Bronchial epithelial cell (primary cell): ENCODE data around the gene CTSD. TPM values are rescaled to one million over a fixed set of nuclear protein-coding genes. Genes with fewer than 3 reads are reported as not detected.

Experiments
- DNase-seq: peaks from one replicate; pipeline ENCODE4 v3.0.0-alpha.2; 2010; ENCODE audit warnings: low read depth
- FAIRE-seq: peaks from 2 replicates; lab custom pipeline; 2011; peaks lifted over from hg19 to GRCh38; lab: Jason Lieb, UNC
- H3K27me3 ChIP-seq: 2 replicates; pipeline ENCODE4 v1.5.1; 2011; ENCODE audit warnings: low read length; ENCODE audit not compliant: control insufficient read depth, insufficient read depth
- H3K36me3 ChIP-seq: 2 replicates; pipeline ENCODE4 v1.5.1; 2011; ENCODE audit warnings: low read length; ENCODE audit not compliant: control insufficient read depth, insufficient read depth
- H3K4me3 ChIP-seq: 2 replicates; pipeline ENCODE4 v1.5.1; 2011; ENCODE audit warnings: mild to moderate bottlenecking, low read depth, low read length, control low read depth
- total RNA-seq: library from RNA; depleted of rRNA; stranded (reverse); fragments of >200 nt; gene quantifications from 2 replicates; pipeline ENCODE4 v1.2.1, GENCODE V29; 2014
- TF ChIP-seq, protein P1 (sequence below): IDR thresholded peaks from 2 replicates; pipeline ENCODE4 v1.5.1; 2011; ENCODE audit warnings: mild to moderate bottlenecking, moderate library complexity, low read length, control low read depth, inconsistent platforms; ENCODE audit not compliant: insufficient read depth, severe bottlenecking

CTSD gene
- total RNA-seq, 1 donor from 2014 or later = 214 TPM

DNA sequence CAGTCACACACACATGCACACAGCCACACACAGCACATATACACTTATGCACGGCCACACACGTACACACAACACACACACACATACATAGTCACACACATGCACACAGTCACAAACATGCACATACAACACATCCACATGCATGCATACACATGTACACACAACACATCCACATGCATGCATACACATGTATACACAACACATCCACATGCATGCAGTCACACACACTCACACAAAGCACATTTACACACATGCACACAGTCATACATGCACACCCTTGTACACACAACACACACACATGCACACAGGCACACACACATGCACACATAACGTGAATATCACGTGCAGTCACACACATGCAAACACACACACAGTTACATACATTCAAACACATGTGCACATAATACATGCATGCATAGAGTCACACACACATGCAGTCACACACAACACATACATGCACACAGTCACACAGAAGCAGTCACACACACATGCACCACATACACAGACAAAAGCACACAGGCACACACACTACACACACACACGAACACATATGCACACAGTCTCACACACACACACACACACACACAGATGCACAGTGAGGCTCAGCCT is 32.2 kb downstream of the CTSD start:
- DNase-seq (no peak), FAIRE-seq (no peak)
- Histone ChIP-seq H3K36me3 (no peaks in the 10 kb centered on the region), H3K4me3 (no peak overlapping the region), H3K27me3 (peaks cover 12% of the 10 kb centered on the region)
- TF ChIP-seq, protein P1, sequence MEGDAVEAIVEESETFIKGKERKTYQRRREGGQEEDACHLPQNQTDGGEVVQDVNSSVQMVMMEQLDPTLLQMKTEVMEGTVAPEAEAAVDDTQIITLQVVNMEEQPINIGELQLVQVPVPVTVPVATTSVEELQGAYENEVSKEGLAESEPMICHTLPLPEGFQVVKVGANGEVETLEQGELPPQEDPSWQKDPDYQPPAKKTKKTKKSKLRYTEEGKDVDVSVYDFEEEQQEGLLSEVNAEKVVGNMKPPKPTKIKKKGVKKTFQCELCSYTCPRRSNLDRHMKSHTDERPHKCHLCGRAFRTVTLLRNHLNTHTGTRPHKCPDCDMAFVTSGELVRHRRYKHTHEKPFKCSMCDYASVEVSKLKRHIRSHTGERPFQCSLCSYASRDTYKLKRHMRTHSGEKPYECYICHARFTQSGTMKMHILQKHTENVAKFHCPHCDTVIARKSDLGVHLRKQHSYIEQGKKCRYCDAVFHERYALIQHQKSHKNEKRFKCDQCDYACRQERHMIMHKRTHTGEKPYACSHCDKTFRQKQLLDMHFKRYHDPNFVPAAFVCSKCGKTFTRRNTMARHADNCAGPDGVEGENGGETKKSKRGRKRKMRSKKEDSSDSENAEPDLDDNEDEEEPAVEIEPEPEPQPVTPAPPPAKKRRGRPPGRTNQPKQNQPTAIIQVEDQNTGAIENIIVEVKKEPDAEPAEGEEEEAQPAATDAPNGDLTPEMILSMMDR = no peak

- no peaks in the 10 kb centered on the region for H3K36me3 ChIP-seq
- FAIRE-seq (no peak), DNase-seq (no peak)
- peaks cover 12% of the 10 kb centered on the region for H3K27me3 ChIP-seq
- TF ChIP-seq, protein P1 = no peak
- H3K4me3 ChIP-seq = no peak overlapping the region
Observed at GRCh38 chr11:1730059-1730629, 33.6 kb downstream of the CTSD start.

DNA sequence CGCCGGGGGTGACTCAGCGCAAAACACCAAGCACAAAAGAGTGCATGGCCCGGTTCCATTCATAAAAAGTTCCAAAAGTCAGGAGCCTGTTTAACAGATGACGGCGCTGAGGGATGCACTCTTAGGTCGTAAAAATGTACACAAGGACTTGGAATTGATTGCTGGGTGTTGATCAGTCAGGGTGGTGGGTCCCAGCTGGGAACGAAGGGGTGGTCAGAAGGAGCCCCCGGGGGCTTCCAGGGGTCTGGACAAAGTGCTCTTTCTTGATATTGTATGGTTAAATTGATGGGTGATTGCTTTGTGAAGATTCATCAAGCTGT is 34.1 kb downstream of the CTSD start:
- DNase-seq = no peak
- H3K27me3 ChIP-seq = peaks cover 12% of the 10 kb centered on the region
- TF ChIP-seq, protein P1 = no peak
- H3K36me3 ChIP-seq = no peaks in the 10 kb centered on the region
- H3K4me3 ChIP-seq = no peak overlapping the region
- FAIRE-seq = no peak

GRCh38 chr11:1728931-1729691 is 34.6 kb downstream of the CTSD start:
- peaks cover 12% of the 10 kb centered on the region for H3K27me3 ChIP-seq
- no peak for DNase-seq
- FAIRE-seq = no peak

DNA sequence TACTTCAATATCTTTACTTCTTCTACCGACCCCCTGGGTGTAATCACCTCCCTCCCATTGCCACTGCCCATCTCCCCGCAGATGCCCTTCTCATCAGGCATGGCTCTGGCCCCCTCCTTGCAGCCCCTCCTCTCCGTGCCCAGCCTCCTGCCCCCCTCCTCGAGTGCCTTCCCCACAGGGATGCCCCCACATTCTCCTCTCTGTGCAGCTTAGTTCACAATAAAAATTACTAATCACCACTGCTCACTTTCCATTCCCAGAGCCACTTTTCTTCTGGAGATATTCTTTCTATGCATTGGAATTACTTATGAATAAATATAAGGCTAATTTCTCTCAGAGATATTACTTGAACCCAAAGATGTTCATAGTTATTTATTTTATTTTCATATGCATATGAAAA is 35.4 kb downstream of the CTSD start:
- FAIRE-seq (no peak), DNase-seq (no peak)
- TF ChIP-seq, protein P1 = no peak
- H3K36me3 ChIP-seq = no peaks in the 10 kb centered on the region
- H3K4me3 ChIP-seq = no peak overlapping the region
- H3K27me3 ChIP-seq = peaks cover 5% of the 10 kb centered on the region

More at GRCh38 chr11:1728931-1729691, 34.6 kb downstream of the CTSD start:
- TF ChIP-seq, protein P1 = no peak
- H3K4me3 ChIP-seq = no peak overlapping the region
- no peaks in the 10 kb centered on the region for H3K36me3 ChIP-seq
